Measurements from ENCODE around the gene CDC42EP1.
A peak's percentile ranks its signal among the peaks of the same experiment; 100 is the strongest.
"Not testable (repeated sequence)": the region's sequence is repeated elsewhere in the genome, so short reads cannot be mapped to it uniquely, and the experiment has no call there.

CDC42EP1 gene

DNA sequence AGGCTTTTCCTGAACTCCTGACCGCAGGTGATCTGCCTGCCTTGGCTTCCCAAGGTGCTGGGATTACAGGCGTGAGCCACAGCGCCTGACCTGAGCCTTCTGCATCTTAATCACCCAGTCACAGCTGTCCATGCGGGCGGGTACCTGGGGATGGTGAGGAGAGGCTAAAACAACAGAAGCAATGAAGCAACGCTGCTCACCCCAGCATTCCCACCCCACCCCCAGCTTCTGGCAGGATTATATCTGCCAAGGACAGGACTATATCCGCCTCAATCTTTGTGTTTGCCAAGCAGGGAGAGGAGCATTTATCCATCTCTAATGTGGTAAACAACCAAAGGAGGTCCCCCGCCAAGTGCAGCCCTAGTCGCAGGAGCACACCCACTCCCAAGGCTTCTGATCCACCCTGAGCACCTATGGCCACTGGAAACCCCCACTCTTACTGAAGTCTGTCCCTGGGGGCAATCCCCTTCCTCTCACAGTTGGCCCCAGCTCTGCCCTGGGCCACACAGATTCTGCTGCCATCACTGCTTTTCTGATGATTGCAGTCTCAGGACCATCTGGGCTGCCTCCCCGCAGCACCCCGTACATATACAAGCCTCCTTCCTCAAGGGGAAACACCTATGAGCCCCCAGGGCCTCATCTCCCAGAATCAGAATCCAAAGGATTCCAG is 28.4 kb downstream of the CDC42EP1 start:
- no peak for DNase-seq

DNA sequence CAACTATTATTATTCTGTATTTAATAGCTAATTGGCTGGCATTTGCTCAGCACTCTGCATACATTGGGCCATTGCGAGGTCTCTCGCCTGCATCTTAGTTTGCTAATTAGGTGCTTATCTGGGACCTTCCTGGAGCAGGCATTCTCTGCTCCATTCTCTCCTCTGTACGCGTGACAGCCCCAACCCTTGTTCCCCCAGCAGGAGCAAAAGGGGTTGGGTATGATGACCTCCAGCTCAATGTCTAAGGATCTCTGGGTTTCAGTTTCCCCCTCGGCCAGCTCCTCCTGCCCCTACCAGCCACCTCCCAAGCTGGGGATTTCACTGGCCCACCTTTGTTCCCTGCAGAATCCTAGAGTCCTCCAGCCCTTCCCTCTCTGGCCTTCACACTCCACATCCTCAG is 29.4 kb downstream of the CDC42EP1 start:
- DNase-seq: no peak

DNA sequence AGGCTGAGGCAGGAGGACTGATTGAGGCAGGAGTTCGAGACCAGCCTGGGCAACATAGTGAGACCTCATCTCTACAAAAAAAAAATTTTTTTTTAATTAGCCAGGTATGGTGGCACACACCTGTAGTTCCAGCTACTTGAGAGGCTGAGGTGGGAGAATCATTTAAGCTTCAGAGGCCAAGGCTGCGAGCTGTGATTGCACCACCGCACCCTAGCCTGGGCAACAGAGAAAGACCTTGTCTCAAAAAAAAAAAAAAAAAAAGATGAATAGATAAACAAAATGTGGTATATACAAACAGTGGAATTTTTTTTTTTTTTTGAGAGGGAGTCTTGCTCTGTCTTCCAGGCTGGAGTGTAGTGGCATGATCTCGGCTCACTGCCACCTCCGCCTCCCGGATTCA is 30.8 kb downstream of the CDC42EP1 start:
- not testable (repeated sequence) for DNase-seq

DNA sequence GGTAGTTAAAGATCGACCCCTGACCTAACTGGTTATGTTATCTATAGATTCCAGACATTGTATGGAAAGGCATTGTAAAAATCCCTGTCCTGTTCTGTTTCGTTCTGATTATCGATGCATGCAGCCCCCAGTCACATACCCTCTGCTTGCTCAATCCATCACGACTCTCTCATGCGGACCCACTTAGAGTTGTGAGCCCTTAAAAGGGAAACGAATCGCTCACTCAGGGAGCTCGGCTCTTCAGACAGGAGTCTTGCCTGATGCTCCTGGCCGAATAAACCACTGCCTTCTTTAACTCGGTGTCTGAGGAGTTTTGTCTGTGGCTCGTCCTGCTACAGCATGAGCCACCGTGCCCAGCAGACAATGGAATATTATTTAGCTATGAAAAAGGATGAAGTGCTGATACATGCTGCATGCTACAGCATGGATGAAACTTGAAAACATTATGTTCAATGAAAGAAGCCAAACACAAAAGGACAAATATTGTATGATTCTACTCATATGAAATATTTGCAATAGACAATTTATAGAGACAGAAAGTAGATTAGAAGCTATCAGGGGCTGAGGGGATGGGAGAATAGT is 31.6 kb downstream of the CDC42EP1 start:
- DNase-seq: no peak

DNA sequence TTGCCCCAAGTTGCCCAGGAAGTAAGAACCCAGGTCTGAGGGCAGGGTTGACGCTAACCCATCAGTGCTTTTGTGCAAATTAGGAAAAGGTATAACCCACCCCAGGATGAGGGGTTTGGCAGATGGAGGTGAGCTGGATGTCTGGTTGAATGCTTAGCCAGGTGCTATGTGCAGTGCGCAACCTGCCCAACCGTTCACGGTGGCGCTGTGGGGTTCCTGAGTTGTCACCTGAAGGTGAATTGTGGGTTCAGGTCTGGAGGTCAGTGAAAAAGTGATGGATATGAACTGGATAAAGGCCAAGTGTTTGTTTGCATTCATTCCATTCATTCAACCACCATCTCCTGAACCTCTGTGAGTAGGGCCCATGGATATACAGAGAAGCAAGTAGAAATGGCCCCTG is 34.0 kb downstream of the CDC42EP1 start:
- DNase-seq: no peak

DNA sequence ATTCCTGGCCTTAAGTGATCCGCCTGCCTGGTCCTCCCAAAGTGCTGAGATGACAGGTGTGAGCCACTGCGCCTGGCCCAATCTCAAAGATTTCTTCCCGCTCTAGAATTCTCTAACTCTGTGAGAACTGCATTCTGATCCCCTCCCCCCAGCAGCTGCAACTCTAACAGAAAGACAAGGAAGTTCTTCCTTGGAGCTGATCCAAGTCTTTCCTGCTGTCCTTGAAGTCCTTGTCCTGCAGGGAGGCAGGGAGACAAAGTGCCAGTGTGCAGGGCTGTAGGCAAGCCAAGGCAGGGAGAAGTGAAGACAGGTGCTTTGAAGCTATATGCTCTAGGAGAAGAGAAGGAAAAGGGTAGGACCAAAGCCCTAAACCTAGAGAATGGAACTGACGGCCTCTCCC is 38.9 kb downstream of the CDC42EP1 start:
- DNase-seq: no peak

DNA sequence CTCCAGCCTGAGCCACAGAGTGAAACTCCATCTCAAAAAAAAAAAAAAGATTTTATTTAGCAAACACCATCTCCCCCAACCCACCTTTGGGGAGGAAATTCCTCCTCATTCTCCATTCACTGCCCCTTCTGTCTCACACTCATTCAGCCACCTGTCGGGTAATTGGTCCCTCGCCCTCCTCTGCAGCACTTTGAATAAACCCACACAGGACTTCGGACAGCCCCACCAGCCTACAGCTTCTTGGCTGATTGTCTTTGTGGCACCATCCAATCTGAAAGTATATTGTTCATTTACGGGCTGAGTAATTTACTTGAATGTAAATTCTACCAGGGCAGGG is 40.9 kb downstream of the CDC42EP1 start:
- no peak for DNase-seq

DNA sequence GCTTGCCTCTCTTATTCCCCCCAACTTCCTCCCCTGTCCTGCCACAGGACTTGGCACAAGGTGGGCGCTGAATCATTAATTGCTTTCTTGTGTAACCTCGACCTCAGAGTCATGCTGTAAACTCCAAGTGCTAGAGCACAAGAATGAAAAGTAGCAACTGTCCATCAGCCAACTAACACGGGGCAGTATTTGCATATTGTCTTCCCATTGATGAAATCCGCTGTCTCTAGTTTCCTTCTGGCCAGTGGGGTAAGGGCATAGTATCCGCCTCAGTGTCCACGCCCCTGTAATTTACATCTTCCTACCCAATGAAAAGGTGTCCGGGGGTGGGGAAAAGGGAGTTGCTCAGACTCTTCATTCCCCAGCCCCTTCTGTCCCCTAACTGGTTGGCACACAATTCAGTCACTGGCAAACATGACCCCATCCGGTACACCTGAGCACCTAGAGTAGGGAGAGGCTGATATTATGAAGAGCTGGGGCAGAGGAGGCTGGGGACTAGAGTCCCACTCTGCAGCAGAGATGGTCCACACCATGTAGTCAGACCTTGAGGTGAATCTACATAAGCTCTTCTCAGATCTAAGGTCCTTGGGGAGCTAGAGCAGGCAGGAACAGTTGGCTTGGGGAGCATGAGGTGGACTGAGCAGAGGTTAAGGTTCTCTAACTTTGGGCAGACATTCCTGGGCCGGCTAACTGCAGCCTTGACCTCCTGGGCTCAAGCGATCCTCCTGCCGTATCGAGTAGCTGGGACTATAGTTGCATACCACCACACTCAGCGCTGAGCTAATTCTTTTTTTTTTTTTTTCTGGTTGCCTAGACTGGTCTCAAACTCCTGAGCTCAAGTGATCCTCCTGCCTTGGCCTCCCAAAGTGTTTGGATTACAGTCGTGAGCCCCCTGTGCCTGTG is 41.5 kb downstream of the CDC42EP1 start:
- no peak for DNase-seq

DNA sequence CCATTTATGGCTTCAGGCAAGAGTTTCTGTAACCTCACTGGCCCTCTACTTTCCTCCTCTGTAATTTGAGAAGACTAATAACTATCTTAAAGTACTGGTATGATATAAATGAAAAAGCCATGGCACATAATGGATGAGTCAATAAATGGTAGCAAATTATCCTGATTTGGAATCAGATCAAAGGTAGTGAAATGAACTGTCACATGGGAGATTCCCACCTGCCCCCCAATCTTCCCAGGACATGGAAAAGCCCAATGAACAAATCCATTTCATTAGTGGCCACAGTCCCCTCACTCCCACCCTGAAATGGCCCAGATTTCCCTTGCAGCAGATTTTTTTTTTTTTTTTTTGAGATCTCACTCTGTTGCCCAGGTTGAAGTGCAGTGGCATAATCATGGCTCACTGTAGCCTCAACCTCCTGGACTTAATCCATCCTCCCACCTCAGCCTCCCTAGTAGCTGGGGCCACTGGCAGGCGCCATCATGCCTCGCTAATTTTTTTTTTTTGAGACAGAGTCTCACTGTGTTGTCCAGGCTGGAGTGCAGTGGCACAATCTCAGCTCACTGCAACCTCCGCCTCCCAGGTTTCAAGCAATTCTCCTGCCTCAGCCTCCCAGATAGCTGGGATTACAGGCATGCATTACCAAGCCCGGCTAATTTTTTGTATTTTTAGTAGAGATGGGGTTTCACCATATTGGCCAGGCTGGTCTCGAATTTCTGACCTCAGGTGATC is 42.4 kb downstream of the CDC42EP1 start:
- not testable (repeated sequence) for DNase-seq

DNA sequence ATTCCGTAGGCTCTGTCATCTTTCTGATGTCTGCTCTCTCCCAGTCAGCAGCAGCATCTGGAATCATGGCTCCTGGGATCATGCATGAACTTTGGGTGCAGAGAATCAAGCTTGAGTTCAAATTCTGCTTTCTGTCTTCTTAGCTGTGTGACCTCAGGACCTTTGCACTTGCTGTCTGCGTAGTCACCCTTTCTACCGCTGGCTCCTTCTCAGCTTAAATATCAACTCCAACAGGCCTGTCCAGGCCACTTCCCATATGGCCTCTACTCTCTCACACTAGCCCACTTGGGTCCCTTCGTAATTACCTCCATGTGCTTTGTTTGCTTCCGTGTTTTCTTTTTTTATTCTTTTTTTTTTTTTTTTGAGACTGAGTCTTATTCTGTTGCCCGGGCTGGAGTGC is 43.8 kb downstream of the CDC42EP1 start:
- DNase-seq: no peak

DNA sequence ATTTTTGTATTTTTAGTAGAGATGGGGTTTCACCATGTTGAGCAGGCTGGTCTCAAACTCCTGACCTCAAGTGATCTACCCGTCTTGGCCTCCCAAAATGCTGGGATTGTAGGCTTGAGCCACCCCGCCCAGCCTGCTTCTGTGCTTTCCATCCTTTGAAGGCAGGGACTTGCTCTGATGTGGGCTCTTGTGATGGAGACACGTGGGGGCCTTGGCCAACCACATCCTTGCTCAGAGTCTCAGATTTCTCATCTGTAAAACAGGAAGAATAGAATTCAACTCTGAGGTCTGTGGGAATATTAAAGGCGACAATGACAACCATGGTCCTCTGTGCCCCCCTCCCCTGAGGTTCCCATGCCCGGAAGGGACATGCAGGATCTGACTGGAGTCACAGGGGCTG is 44.6 kb downstream of the CDC42EP1 start:
- no peak for DNase-seq

DNA sequence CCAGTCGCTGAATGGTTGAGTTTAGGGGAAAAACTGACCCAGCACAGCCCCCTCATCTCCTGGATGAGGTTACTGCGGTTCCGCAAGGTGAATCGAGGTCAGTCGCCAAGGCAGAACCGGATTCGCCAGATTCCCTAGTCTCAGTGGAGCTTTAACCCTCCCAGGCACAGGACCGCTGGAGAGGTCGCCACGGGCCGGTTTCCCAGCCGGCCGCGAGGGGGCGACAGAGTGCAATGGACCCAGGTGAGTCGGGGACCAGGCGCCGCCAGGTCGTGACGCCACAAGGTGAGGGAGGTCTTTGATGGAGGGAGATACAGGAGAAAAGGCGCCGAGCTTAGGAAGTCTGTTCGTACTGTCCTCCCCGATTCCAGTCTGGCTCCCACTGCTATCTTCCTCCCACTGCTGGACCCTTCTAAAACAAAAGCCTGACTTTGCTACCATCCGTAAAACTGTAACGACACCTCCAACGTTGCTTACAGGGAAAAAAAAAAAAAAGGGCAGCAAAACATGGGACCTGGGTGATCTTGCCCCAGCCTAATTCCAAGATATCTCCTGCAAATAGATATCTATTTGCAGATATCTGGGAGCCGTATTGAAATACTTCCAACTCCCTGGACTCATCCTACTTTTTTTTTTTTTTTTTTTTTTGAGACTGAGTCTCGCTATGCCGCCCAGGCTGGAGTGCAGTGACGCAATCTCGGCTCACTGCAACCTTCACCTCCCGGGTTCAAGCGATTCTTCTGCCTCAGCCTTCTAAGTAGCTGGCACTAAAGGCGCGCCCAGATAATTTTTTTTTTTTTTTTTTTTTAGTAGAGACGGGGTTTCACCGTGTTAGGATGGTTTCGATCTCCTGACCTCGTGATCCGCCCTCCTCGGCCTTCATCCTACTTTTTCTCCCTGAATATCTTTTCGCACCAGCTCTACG is 47.0 kb downstream of the CDC42EP1 start:
- DNase-seq: peak; percentile 95

DNA sequence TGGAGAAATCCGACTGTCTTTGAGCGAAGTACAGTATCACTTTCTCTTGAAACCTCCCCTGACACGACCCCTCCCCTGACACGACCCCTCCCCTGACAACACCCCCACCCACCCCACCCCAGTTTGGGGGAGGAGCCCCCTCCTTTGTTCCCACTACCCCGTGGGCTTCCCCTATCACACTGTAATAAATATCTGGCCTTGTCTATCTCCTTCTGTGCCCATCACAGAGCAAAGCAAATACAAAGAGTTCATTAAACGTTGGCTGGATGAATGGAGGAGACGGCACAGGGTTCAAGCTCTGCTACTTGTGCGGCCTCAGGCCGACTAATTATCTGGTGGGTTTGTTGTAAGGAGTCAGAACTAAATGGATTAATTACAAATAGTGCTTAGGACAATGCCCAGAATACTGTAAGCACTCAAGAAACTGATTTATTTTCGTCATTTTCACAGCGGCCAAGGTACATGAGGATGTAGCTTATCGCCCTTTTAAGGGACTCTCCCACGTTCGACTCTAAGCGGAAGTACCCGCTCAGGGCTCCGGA is 47.7 kb downstream of the CDC42EP1 start:
- DNase-seq: no peak

DNA sequence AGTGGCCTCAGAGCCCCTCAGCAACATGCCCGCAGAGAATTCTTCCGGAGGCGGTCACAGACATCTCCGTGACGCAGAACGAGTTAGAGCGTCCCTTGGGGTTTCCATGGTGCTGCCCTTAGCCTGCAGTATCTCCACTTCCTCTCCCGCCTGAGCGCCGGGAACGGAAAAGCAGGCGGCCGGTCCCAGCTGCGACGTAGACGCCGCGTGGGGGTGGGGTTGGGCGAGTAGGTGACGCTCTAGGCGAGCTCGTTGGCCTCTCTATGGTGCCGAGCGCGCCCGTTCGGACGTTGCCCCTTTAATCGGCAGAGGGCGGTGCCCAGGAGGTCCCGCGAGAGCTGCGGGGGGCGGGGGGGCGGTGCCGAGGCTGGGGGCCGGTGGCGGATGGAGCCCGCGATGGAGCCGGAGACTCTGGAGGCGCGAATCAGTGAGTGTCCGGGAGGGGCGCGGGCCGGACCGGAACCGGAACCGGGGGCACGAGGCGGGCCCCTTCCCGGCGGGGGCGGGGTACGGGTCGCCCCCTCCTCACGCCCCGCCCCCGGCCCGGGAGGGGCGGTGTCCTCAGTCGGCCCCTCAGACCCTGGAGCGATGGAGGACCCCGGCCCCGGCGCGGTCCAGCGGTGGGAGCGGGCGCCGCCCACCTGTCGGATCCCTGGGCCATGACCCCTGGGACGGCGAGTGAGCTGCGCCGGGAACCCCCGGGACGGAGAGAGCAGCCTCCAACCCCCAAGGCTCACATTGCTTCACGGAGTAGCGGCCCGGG is 48.4 kb downstream of the CDC42EP1 start, which contains the start of gene GGA1:
TSS of gene GGA1 (plus strand) at position 358 of the 763 bp plus-strand sequence. CDS start at position 385, 27 bp downstream.
- peak; percentile 93 for DNase-seq

DNA sequence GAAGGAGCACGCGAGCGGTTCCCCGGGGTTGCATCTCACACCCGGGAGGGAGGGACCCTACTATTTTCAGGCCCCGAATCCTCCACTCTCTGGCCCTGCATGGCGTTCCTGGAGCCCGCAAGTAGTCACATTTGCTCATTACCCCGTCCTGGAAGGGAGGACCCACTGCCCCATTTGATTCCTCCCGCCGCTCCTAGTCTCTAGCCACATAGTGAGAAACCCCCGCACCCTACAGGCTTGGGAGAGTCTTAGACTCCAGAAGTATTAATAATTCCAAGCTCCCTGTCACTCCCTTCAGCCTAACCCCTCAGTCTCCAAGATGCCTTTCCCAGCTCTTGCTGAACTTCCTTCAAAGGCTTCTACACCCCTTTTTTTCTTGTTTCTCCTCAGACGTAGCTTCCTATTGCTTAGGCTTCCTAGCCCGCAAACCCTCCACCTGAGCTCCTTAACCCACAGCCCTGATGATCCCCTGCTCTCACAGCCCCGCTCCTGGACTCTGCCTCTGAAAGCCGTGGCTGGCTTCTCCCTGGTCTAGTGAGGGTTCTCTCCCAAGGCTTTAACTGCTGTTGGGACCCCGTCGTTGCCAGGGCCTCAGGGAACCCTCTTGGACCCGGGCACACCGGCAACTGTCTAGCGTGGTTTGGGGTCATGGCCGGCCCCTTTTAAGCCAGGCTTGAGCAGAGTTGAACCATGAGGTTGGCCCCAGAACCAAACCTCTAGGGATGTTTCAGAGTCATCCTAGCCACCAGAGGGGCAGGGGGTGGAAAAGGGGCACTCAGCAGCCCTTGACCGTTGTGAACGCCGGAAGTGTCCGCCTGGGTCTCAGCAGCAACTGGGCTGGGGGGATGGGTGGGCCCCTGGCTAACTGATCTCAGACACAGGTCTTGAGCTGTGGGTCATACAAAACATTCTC is 49.2 kb downstream of the CDC42EP1 start:
- DNase-seq: no peak

DNA sequence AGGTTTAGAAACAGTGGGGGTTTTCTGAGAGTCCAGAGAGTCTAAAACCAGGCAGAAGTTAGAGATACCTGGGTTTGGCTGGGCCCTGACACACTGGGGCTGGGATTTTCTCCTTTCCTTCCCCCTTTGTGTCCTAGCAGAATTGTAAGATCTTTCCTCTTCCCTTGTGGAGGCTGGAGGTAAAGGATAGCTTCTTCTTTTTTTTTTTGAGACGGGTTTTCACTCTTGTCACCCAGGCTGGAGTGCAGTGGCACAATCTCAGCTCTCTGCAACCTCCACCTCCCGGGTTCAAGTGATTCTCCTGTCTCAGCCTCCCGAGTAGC is 49.8 kb downstream of the CDC42EP1 start:
- not testable (repeated sequence) for DNase-seq

DNA sequence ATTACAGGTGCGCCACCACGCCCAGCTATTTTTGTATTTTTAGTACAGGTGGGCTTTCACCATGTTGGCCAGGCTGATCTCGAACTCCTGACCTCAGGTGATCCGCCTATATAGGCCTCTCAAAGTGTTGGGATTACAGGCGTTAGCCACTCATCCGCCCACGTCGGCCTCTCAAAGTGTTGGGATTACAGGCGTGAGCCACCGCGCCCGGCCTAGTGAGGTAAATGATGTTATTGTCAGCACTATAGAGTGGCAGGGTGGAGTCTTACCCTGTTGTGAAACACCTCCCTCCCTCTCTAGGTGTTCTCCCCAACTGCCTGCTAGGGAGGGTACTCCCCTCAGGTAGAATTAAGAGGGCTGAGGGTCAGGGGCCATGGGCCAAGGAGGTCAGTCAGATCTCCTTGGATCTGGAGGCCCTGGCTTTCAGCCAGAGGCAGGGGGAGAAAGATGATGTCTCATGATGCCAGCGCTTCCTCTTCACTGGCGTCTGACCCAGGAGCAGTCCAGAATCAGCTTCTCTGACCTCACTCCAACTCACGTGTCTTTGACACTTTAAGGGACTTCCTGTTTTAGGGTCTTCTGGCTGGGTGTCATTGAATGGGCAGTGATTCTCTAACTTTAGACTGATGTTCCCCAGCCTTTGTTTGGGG is 50.3 kb downstream of the CDC42EP1 start:
- no peak for DNase-seq

DNA sequence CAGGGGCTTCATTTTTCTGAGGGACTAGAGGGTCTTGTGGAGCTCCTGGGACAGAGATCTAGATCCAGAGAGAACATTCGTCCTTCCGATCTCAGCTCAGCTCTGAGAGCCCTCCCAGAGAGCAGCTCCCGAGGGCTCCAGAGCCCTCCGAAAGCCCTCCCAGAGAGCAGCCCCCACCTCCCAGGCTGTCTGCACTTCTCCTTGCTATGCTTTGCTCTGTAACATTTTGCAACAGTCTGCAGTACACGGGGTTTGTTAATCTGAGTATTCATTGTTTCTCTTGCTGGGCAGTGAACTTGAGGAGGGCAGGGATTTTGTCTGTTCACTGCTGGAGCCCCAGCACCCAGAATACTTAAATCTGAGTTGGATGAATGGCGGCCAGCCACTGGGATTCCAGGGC is 50.9 kb downstream of the CDC42EP1 start:
- no peak for DNase-seq

Data from activated CD4-positive, CD25-positive, alpha-beta regulatory T cell treated with anti-CD3 and anti-CD28 coated beads, Interleukin-2, amount 50 U/mL, for 72 hours (primary cell).